A673 (cell line): ENCODE measurements around the gene GABRR1.

Source experiments
- CTCF ChIP-seq: fragments of 300-800, 200-600 bp; sonication (generic); conservative IDR thresholded peaks from 2 replicates; pipeline ENCODE4 v1.5.1; 2017; ENCODE audit warnings: low read depth, mild to moderate bottlenecking, antibody characterized with exemption, low read length, moderate library complexity, mixed read lengths
- EZH2 ChIP-seq: fragments of 200-600 bp; sonication (generic); IDR thresholded peaks from 2 replicates; pipeline ENCODE4 v1.6.1; 2017; ENCODE audit warnings: borderline replicate concordance, low read depth, mild to moderate bottlenecking, mixed read lengths, antibody characterized with exemption, low read length; ENCODE audit not compliant: poor library complexity, severe bottlenecking

DNA sequence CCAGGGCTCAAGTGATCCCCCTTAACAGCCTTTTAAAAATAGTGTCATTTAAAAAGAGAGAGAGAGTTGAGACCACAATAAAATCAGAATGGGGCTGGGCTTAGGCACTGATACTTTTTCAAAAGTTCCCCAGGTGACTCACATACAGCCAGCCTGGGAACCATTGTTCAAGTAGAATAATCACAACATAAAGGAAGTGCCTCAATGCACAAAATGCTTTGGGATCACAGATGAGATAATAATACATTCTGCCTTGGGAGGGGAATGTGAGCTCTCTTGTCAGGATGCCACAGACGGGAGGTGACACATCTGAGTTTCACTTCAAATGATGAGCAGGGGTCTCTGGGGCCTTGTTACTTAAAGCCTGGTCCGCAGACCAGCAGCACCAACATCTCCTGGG, 34.0 kb upstream of the GABRR1 start:
- TF ChIP-seq CTCF (no peak), EZH2 (no peak)
